H9 (cell line): Measurements from ENCODE around the gene IFNA5. TPM values are rescaled to one million over a fixed set of nuclear protein-coding genes. Genes with fewer than 3 reads are reported as not detected.

Source experiments
- DNase-seq: peaks from one replicate; pipeline ENCODE4 v3.0.0-alpha.2; 2017
- H2AFZ ChIP-seq: one replicate; pipeline ENCODE4 v1.6.1; 2013; ENCODE audit warnings: mild to moderate bottlenecking, low read length, control low read depth, moderate library complexity
- H2AK5ac ChIP-seq: 2 replicates; pipeline ENCODE4 v1.6.1; 2013; ENCODE audit warnings: low read length, control low read depth, mixed read lengths; ENCODE audit not compliant: insufficient read length
- H2BK120ac ChIP-seq: one replicate; pipeline ENCODE4 v1.6.1; 2013; ENCODE audit warnings: low read depth, mild to moderate bottlenecking, low read length, control low read depth, inconsistent platforms; ENCODE audit not compliant: poor library complexity, severe bottlenecking
- H2BK12ac ChIP-seq: 2 replicates; pipeline ENCODE4 v1.6.1; 2013; ENCODE audit warnings: low read length, control low read depth, mixed read lengths, low read depth; ENCODE audit not compliant: insufficient read length
- H2BK15ac ChIP-seq: 2 replicates; pipeline ENCODE4 v1.6.1; 2013; ENCODE audit warnings: low read depth, low read length, control low read depth
- H2BK20ac ChIP-seq: one replicate; pipeline ENCODE4 v1.6.1; 2013; ENCODE audit warnings: low read depth, mild to moderate bottlenecking, low read length, control low read depth, inconsistent platforms; ENCODE audit not compliant: poor library complexity, severe bottlenecking
- H2BK5ac ChIP-seq: 2 replicates; pipeline ENCODE4 v1.6.1; 2013; ENCODE audit warnings: low read length, control low read depth, mixed read lengths; ENCODE audit not compliant: insufficient read length
- H3K14ac ChIP-seq: 2 replicates; pipeline ENCODE4 v1.6.1; 2013; ENCODE audit warnings: low read length, control low read depth; ENCODE audit not compliant: insufficient read depth
- H3K18ac ChIP-seq: 2 replicates; pipeline ENCODE4 v1.6.1; 2013; ENCODE audit warnings: low read depth, mild to moderate bottlenecking, mixed read lengths, low read length, control low read depth; ENCODE audit not compliant: insufficient read length
- H3K23ac ChIP-seq: 2 replicates; pipeline ENCODE4 v1.6.1; 2013; ENCODE audit warnings: low read length, control low read depth, mixed read lengths, low read depth; ENCODE audit not compliant: insufficient read length
- H3K23me2 ChIP-seq: 2 replicates; pipeline ENCODE4 v1.6.1; 2013; ENCODE audit warnings: low read depth, mild to moderate bottlenecking, mixed read lengths, low read length, control low read depth; ENCODE audit not compliant: insufficient read length, poor library complexity, severe bottlenecking
- H3K27ac ChIP-seq: 2 replicates; pipeline ENCODE4 v1.5.1; 2013; ENCODE audit warnings: low read length, control low read depth, mixed read lengths, low read depth; ENCODE audit not compliant: insufficient read length
- H3K27me3 ChIP-seq: 2 replicates; pipeline ENCODE4 v1.6.1; 2013; ENCODE audit warnings: low read length, control low read depth, inconsistent platforms; ENCODE audit not compliant: insufficient read depth
- H3K4ac ChIP-seq: 2 replicates; pipeline ENCODE4 v1.6.1; 2013; ENCODE audit warnings: low read depth, mild to moderate bottlenecking, control low read depth, inconsistent platforms, low read length, moderate library complexity
- H3K4me1 ChIP-seq: 2 replicates; pipeline ENCODE4 v1.6.1; 2013; ENCODE audit warnings: low read length, control low read depth, inconsistent platforms; ENCODE audit not compliant: insufficient read depth
- H3K4me2 ChIP-seq: 2 replicates; pipeline ENCODE4 v1.6.1; 2013; ENCODE audit warnings: low read length, control low read depth, mixed read lengths; ENCODE audit not compliant: insufficient read length, insufficient read depth
- H3K56ac ChIP-seq: 2 replicates; pipeline ENCODE4 v1.6.1; 2013; ENCODE audit warnings: low read depth, mild to moderate bottlenecking, mixed read lengths, low read length, control low read depth; ENCODE audit not compliant: insufficient read length
- H3K79me1 ChIP-seq: 2 replicates; pipeline ENCODE4 v1.6.1; 2013; ENCODE audit warnings: low read depth, mild to moderate bottlenecking, moderate library complexity, low read length, control low read depth, inconsistent platforms; ENCODE audit not compliant: insufficient read depth, poor library complexity, severe bottlenecking
- H3K79me2 ChIP-seq: 2 replicates; pipeline ENCODE4 v1.6.1; 2013; ENCODE audit warnings: low read length, control low read depth, inconsistent platforms; ENCODE audit not compliant: insufficient read depth
- H3K9ac ChIP-seq: 2 replicates; pipeline ENCODE4 v1.6.1; 2013; ENCODE audit warnings: low read length, control low read depth, mixed read lengths; ENCODE audit not compliant: insufficient read length; ENCODE audit errors: extremely low read depth
- H3K9me3 ChIP-seq: one replicate; pipeline ENCODE4 v1.6.1; 2013; ENCODE audit warnings: low read depth, low read length, inconsistent platforms; ENCODE audit not compliant: control insufficient read depth
- H3T11ph ChIP-seq: one replicate; pipeline ENCODE4 v1.6.1; 2013; ENCODE audit warnings: mild to moderate bottlenecking, low read length, control low read depth, inconsistent platforms
- H4K20me1 ChIP-seq: one replicate; pipeline ENCODE4 v1.6.1; 2013; ENCODE audit not compliant: control insufficient read depth, insufficient read length, insufficient read depth
- H4K5ac ChIP-seq: 2 replicates; pipeline ENCODE4 v1.6.1; 2013; ENCODE audit warnings: low read depth, mild to moderate bottlenecking, mixed read lengths, low read length, control low read depth; ENCODE audit not compliant: insufficient read length
- H4K8ac ChIP-seq: replicated peaks from 2 replicates; pipeline ENCODE4 v1.6.1; 2013; ENCODE audit warnings: low read length, control low read depth, mixed read lengths, low read depth; ENCODE audit not compliant: insufficient read length
- H4K91ac ChIP-seq: 2 replicates; pipeline ENCODE4 v1.6.1; 2013; ENCODE audit warnings: low read depth, mild to moderate bottlenecking, moderate library complexity, mixed read lengths, low read length, control low read depth; ENCODE audit not compliant: insufficient read length
- H3K27ac Mint-ChIP-seq, 3 experiments: 2 replicates in 2 of 3; 3 replicates in 1 of 3; pipeline ENCODE4 v1.8.0; 2020 to 2021; ENCODE audit warnings: mixed read lengths in 3 of 3, mild to moderate bottlenecking in 1 of 3, moderate library complexity in 1 of 3
- H3K27me3 Mint-ChIP-seq: 2 replicates; pipeline ENCODE4 v1.8.0; 2021; ENCODE audit warnings: low read depth, mild to moderate bottlenecking, moderate library complexity, mixed read lengths
- H3K36me3 Mint-ChIP-seq, 3 experiments: 2 replicates in 2 of 3; 3 replicates in 1 of 3; pipeline ENCODE4 v1.8.0; 2020 to 2021; ENCODE audit warnings: low read depth in 3 of 3, mixed read lengths in 3 of 3; ENCODE audit not compliant: insufficient read depth in 1 of 3
- H3K4me1 Mint-ChIP-seq, 2 experiments: 2 replicates each; pipeline ENCODE4 v1.8.0; 2020; ENCODE audit warnings: mixed read lengths in 2 of 2
- H3K4me3 Mint-ChIP-seq, 2 experiments: 2 replicates in 1 of 2; 3 replicates in 1 of 2; pipeline ENCODE4 v1.8.0; 2020 to 2021; ENCODE audit warnings: mild to moderate bottlenecking in 2 of 2, mixed read lengths in 2 of 2, moderate library complexity in 1 of 2
- H3K9me3 Mint-ChIP-seq, 2 experiments: 2 replicates in 1 of 2; 3 replicates in 1 of 2; pipeline ENCODE4 v1.8.0; 2020; ENCODE audit warnings: mild to moderate bottlenecking in 2 of 2, mixed read lengths in 2 of 2, moderate library complexity in 1 of 2
- WGBS: extraction: QIAGEN DNeasy Blood & Tissue Kit; methylation state at CpG from one replicate; pipeline ENCODE4 v1.1.7; 2013; ENCODE audit warnings: missing lambda C conversion rate, low lambda C conversion rate, mixed read lengths; ENCODE audit not compliant: insufficient read length; ENCODE audit errors: extremely low coverage; 5-methylcytosine and 5-hydroxymethylcytosine counted together
- total RNA-seq: library from RNA; stranded (reverse); gene quantifications from 2 replicates; pipeline ENCODE4 v1.2.1, GENCODE V29; 2021
- TF ChIP-seq, protein P1 (sequence below): fragments of 200-600 bp; sonication (generic); conservative IDR thresholded peaks from 3 replicates; pipeline ENCODE4 v1.8.0; 2021; ENCODE audit warnings: antibody characterized with exemption, mild to moderate bottlenecking

Gene IFNA5
- total RNA-seq, 1 experiment from 2014 or later = not detected

DNA sequence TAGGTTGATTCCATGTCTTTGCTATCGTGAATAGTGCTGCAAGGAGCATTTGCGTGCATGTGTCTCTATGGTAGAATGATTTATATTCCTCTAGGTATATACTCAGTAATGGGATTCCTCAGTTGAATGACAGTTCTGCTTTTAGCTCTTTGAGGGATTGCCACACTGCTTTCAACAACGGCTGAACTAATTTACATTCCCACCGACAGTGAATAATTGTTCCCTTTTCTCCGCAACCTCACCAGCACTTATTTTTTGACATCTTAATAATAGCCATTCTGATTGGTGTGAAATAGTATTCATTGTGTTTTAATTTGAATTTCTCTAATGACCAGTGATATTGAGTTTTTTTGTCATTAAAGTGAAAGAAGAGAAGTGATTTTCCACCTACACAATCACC is 18.5 kb downstream of the IFNA5 start:
- no peak for DNase-seq
- Mint-ChIP-seq H3K9me3 (peaks cover 0 to 3% of the 10 kb centered on the region in 2 experiments; a peak in 3 of 5 replicates), H3K4me1 (no peaks in the 10 kb centered on the region), H3K36me3 (no peaks in the 10 kb centered on the region), H3K27me3 (peaks cover 22% of the 10 kb centered on the region), H3K27ac (no peak overlapping the region), H3K4me3 (no peak overlapping the region)
- H3K79me2 ChIP-seq = no peaks in the 10 kb centered on the region
- H4K8ac ChIP-seq = no peak overlapping the region
- no peaks in the 10 kb centered on the region for H3K23me2 ChIP-seq
- no peak overlapping the region for H4K91ac ChIP-seq
- H3K4ac ChIP-seq = no peak overlapping the region
- H3K79me1 ChIP-seq = no peaks in the 10 kb centered on the region
- H3K56ac ChIP-seq = no peak overlapping the region
- no peak overlapping the region for H2AFZ ChIP-seq
- no peak overlapping the region for H3K18ac ChIP-seq
- H3K9me3 ChIP-seq = no peaks in the 10 kb centered on the region
- no peak overlapping the region for H3K27ac ChIP-seq
- no peak overlapping the region for H2BK120ac ChIP-seq
- H2BK12ac ChIP-seq = no peak overlapping the region
- H2BK15ac ChIP-seq = no peak overlapping the region
- no peaks in the 10 kb centered on the region for H3K27me3 ChIP-seq
- WGBS = no CpG with 5 or more reads among the region's 5 CpGs
- H2BK20ac ChIP-seq = no peak overlapping the region
- no peak overlapping the region for H3K4me2 ChIP-seq
- no peak overlapping the region for H2BK5ac ChIP-seq
- TF ChIP-seq, protein P1, sequence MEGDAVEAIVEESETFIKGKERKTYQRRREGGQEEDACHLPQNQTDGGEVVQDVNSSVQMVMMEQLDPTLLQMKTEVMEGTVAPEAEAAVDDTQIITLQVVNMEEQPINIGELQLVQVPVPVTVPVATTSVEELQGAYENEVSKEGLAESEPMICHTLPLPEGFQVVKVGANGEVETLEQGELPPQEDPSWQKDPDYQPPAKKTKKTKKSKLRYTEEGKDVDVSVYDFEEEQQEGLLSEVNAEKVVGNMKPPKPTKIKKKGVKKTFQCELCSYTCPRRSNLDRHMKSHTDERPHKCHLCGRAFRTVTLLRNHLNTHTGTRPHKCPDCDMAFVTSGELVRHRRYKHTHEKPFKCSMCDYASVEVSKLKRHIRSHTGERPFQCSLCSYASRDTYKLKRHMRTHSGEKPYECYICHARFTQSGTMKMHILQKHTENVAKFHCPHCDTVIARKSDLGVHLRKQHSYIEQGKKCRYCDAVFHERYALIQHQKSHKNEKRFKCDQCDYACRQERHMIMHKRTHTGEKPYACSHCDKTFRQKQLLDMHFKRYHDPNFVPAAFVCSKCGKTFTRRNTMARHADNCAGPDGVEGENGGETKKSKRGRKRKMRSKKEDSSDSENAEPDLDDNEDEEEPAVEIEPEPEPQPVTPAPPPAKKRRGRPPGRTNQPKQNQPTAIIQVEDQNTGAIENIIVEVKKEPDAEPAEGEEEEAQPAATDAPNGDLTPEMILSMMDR = no peak
- no peak overlapping the region for H4K5ac ChIP-seq
- no peak overlapping the region for H3K9ac ChIP-seq
- H3K4me1 ChIP-seq = no peaks in the 10 kb centered on the region
- H3K14ac ChIP-seq = no peak overlapping the region
- no peak overlapping the region for H3K23ac ChIP-seq
- H2AK5ac ChIP-seq = no peak overlapping the region
- H3T11ph ChIP-seq = no peak overlapping the region
- H4K20me1 ChIP-seq = no peaks in the 10 kb centered on the region
